ENCODE measurements around the gene CARD10.

DNA sequence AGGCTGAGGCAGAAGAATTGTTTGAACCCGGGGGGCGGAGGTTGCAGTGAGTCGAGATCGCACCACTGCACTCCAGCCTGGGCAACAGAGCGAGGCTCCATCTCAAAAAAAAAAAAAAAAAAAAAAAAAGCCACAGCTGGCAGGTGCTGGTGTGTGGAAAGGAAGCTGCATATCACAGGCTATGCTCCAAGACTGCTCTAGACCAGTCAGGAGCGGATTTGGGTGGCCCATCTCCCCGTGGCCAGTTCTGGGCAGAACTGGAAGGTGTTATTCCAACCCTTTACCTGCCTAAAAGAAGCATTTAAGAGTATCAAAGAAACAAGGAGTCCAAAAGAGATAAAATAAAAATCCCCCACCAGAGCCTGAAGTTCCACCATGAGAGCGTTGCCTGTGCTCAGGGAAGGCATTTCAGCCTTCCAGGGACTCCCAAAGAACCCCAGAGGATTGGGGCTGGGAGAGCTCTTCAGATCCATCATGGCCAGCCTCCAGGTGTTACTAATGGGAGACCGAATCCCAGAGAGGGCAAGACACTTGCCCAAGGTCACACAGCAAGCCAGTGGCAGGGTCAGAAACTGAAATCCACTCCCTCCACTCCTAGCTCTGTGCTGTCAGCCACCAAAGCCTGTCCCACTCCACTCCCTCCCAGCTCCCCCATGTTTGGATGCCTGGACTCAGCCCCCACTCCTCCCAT lies 47.3 kb downstream of the CARD10 start:
- TF ChIP-seq PKNOX1 (IDR thresholded peaks at IDR 0.05) (no peak), ZNF384 (IDR thresholded peaks at IDR 0.05) (peak; percentile 11; the same call in 1 of the 2 replicates), HDGF (IDR thresholded peaks at IDR 0.05; ENCODE audit: borderline replicate concordance) (no peak), SP1 (IDR thresholded peaks at IDR 0.05) (no peak), BHLHE40 (IDR thresholded peaks at IDR 0.05; ENCODE audit: borderline replicate concordance) (no peak), L3MBTL2 (conservative IDR thresholded peaks at IDR 0.05) (no peak), TARDBP (IDR thresholded peaks at IDR 0.05) (no peak)
